H9 (cell line): Measurements from ENCODE around the gene SIKE1. TPM values are rescaled to one million over a fixed set of nuclear protein-coding genes. Genes with fewer than 3 reads are reported as not detected.

ENCODE experiments used
- DNase-seq: peaks from one replicate; pipeline ENCODE4 v3.0.0-alpha.2; 2017
- H2AFZ ChIP-seq: one replicate; pipeline ENCODE4 v1.6.1; 2013; ENCODE audit warnings: mild to moderate bottlenecking, low read length, control low read depth, moderate library complexity
- H2AK5ac ChIP-seq: 2 replicates; pipeline ENCODE4 v1.6.1; 2013; ENCODE audit warnings: low read length, control low read depth, mixed read lengths; ENCODE audit not compliant: insufficient read length
- H2BK120ac ChIP-seq: one replicate; pipeline ENCODE4 v1.6.1; 2013; ENCODE audit warnings: low read depth, mild to moderate bottlenecking, low read length, control low read depth, inconsistent platforms; ENCODE audit not compliant: poor library complexity, severe bottlenecking
- H2BK12ac ChIP-seq: 2 replicates; pipeline ENCODE4 v1.6.1; 2013; ENCODE audit warnings: low read length, control low read depth, mixed read lengths, low read depth; ENCODE audit not compliant: insufficient read length
- H2BK15ac ChIP-seq: 2 replicates; pipeline ENCODE4 v1.6.1; 2013; ENCODE audit warnings: low read depth, low read length, control low read depth
- H2BK20ac ChIP-seq: one replicate; pipeline ENCODE4 v1.6.1; 2013; ENCODE audit warnings: low read depth, mild to moderate bottlenecking, low read length, control low read depth, inconsistent platforms; ENCODE audit not compliant: poor library complexity, severe bottlenecking
- H2BK5ac ChIP-seq: 2 replicates; pipeline ENCODE4 v1.6.1; 2013; ENCODE audit warnings: low read length, control low read depth, mixed read lengths; ENCODE audit not compliant: insufficient read length
- H3K14ac ChIP-seq: 2 replicates; pipeline ENCODE4 v1.6.1; 2013; ENCODE audit warnings: low read length, control low read depth; ENCODE audit not compliant: insufficient read depth
- H3K18ac ChIP-seq: 2 replicates; pipeline ENCODE4 v1.6.1; 2013; ENCODE audit warnings: low read depth, mild to moderate bottlenecking, mixed read lengths, low read length, control low read depth; ENCODE audit not compliant: insufficient read length
- H3K23ac ChIP-seq: 2 replicates; pipeline ENCODE4 v1.6.1; 2013; ENCODE audit warnings: low read length, control low read depth, mixed read lengths, low read depth; ENCODE audit not compliant: insufficient read length
- H3K23me2 ChIP-seq: 2 replicates; pipeline ENCODE4 v1.6.1; 2013; ENCODE audit warnings: low read depth, mild to moderate bottlenecking, mixed read lengths, low read length, control low read depth; ENCODE audit not compliant: insufficient read length, poor library complexity, severe bottlenecking
- H3K27ac ChIP-seq: 2 replicates; pipeline ENCODE4 v1.5.1; 2013; ENCODE audit warnings: low read length, control low read depth, mixed read lengths, low read depth; ENCODE audit not compliant: insufficient read length
- H3K27me3 ChIP-seq: 2 replicates; pipeline ENCODE4 v1.6.1; 2013; ENCODE audit warnings: low read length, control low read depth, inconsistent platforms; ENCODE audit not compliant: insufficient read depth
- H3K4ac ChIP-seq: 2 replicates; pipeline ENCODE4 v1.6.1; 2013; ENCODE audit warnings: low read depth, mild to moderate bottlenecking, control low read depth, inconsistent platforms, low read length, moderate library complexity
- H3K4me1 ChIP-seq: 2 replicates; pipeline ENCODE4 v1.6.1; 2013; ENCODE audit warnings: low read length, control low read depth, inconsistent platforms; ENCODE audit not compliant: insufficient read depth
- H3K4me2 ChIP-seq: 2 replicates; pipeline ENCODE4 v1.6.1; 2013; ENCODE audit warnings: low read length, control low read depth, mixed read lengths; ENCODE audit not compliant: insufficient read length, insufficient read depth
- H3K56ac ChIP-seq: 2 replicates; pipeline ENCODE4 v1.6.1; 2013; ENCODE audit warnings: low read depth, mild to moderate bottlenecking, mixed read lengths, low read length, control low read depth; ENCODE audit not compliant: insufficient read length
- H3K79me1 ChIP-seq: 2 replicates; pipeline ENCODE4 v1.6.1; 2013; ENCODE audit warnings: low read depth, mild to moderate bottlenecking, moderate library complexity, low read length, control low read depth, inconsistent platforms; ENCODE audit not compliant: insufficient read depth, poor library complexity, severe bottlenecking
- H3K79me2 ChIP-seq: 2 replicates; pipeline ENCODE4 v1.6.1; 2013; ENCODE audit warnings: low read length, control low read depth, inconsistent platforms; ENCODE audit not compliant: insufficient read depth
- H3K9ac ChIP-seq: 2 replicates; pipeline ENCODE4 v1.6.1; 2013; ENCODE audit warnings: low read length, control low read depth, mixed read lengths; ENCODE audit not compliant: insufficient read length; ENCODE audit errors: extremely low read depth
- H3K9me3 ChIP-seq: one replicate; pipeline ENCODE4 v1.6.1; 2013; ENCODE audit warnings: low read depth, low read length, inconsistent platforms; ENCODE audit not compliant: control insufficient read depth
- H3T11ph ChIP-seq: one replicate; pipeline ENCODE4 v1.6.1; 2013; ENCODE audit warnings: mild to moderate bottlenecking, low read length, control low read depth, inconsistent platforms
- H4K20me1 ChIP-seq: one replicate; pipeline ENCODE4 v1.6.1; 2013; ENCODE audit not compliant: control insufficient read depth, insufficient read length, insufficient read depth
- H4K5ac ChIP-seq: 2 replicates; pipeline ENCODE4 v1.6.1; 2013; ENCODE audit warnings: low read depth, mild to moderate bottlenecking, mixed read lengths, low read length, control low read depth; ENCODE audit not compliant: insufficient read length
- H4K8ac ChIP-seq: replicated peaks from 2 replicates; pipeline ENCODE4 v1.6.1; 2013; ENCODE audit warnings: low read length, control low read depth, mixed read lengths, low read depth; ENCODE audit not compliant: insufficient read length
- H4K91ac ChIP-seq: 2 replicates; pipeline ENCODE4 v1.6.1; 2013; ENCODE audit warnings: low read depth, mild to moderate bottlenecking, moderate library complexity, mixed read lengths, low read length, control low read depth; ENCODE audit not compliant: insufficient read length
- H3K27ac Mint-ChIP-seq, 3 experiments: 2 replicates in 2 of 3; 3 replicates in 1 of 3; pipeline ENCODE4 v1.8.0; 2020 to 2021; ENCODE audit warnings: mixed read lengths in 3 of 3, mild to moderate bottlenecking in 1 of 3, moderate library complexity in 1 of 3
- H3K27me3 Mint-ChIP-seq: 2 replicates; pipeline ENCODE4 v1.8.0; 2021; ENCODE audit warnings: low read depth, mild to moderate bottlenecking, moderate library complexity, mixed read lengths
- H3K36me3 Mint-ChIP-seq, 3 experiments: 2 replicates in 2 of 3; 3 replicates in 1 of 3; pipeline ENCODE4 v1.8.0; 2020 to 2021; ENCODE audit warnings: low read depth in 3 of 3, mixed read lengths in 3 of 3; ENCODE audit not compliant: insufficient read depth in 1 of 3
- H3K4me1 Mint-ChIP-seq, 2 experiments: 2 replicates each; pipeline ENCODE4 v1.8.0; 2020; ENCODE audit warnings: mixed read lengths in 2 of 2
- H3K4me3 Mint-ChIP-seq, 2 experiments: 2 replicates in 1 of 2; 3 replicates in 1 of 2; pipeline ENCODE4 v1.8.0; 2020 to 2021; ENCODE audit warnings: mild to moderate bottlenecking in 2 of 2, mixed read lengths in 2 of 2, moderate library complexity in 1 of 2
- H3K9me3 Mint-ChIP-seq, 2 experiments: 2 replicates in 1 of 2; 3 replicates in 1 of 2; pipeline ENCODE4 v1.8.0; 2020; ENCODE audit warnings: mild to moderate bottlenecking in 2 of 2, mixed read lengths in 2 of 2, moderate library complexity in 1 of 2
- WGBS: extraction: QIAGEN DNeasy Blood & Tissue Kit; methylation state at CpG from one replicate; pipeline ENCODE4 v1.1.7; 2013; ENCODE audit warnings: missing lambda C conversion rate, low lambda C conversion rate, mixed read lengths; ENCODE audit not compliant: insufficient read length; ENCODE audit errors: extremely low coverage; 5-methylcytosine and 5-hydroxymethylcytosine counted together
- total RNA-seq: library from RNA; stranded (reverse); gene quantifications from 2 replicates; pipeline ENCODE4 v1.2.1, GENCODE V29; 2021
- TF ChIP-seq, protein P1 (sequence below): fragments of 200-600 bp; sonication (generic); conservative IDR thresholded peaks from 3 replicates; pipeline ENCODE4 v1.8.0; 2021; ENCODE audit warnings: antibody characterized with exemption, mild to moderate bottlenecking

Gene SIKE1
- total RNA-seq, 1 experiment from 2014 or later, result 75.3 TPM

DNA sequence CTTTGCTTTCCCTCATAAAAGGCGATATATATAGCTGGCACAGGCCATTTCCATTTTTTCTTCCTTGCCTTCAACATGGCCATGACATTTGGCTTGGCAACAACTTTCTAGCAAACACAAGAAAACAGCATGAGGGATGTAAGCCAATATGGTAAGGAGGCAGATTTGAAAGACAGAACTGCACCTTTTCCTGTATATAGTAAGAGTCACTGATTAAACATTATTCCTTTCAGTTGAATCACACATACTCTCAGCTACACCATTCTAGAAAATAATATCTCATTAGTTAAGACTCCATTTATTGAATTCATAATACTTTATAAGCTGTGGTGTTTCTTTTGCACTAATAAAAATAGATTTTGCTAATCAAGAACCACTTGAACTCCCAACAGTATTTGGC is 9.5 kb downstream of the SIKE1 start:
- H3K9ac ChIP-seq, result no peak overlapping the region
- no CpG with 5 or more reads among the region's 1 CpG for WGBS
- no peak overlapping the region for H2BK120ac ChIP-seq
- H3K27me3 ChIP-seq, result no peaks in the 10 kb centered on the region
- H3K4me1 Mint-ChIP-seq, result no peaks in the 10 kb centered on the region
- H3K27ac Mint-ChIP-seq, result no peak overlapping the region
- no peaks in the 10 kb centered on the region for H3K9me3 Mint-ChIP-seq
- no peak overlapping the region for H2BK15ac ChIP-seq
- H4K91ac ChIP-seq, result no peak overlapping the region
- no peak overlapping the region for H2AK5ac ChIP-seq
- H2BK12ac ChIP-seq, result no peak overlapping the region
- H3K9me3 ChIP-seq, result no peaks in the 10 kb centered on the region
- H3K27me3 Mint-ChIP-seq, result no peaks in the 10 kb centered on the region
- no peak overlapping the region for H4K8ac ChIP-seq
- no peak overlapping the region for H3K14ac ChIP-seq
- H3K79me1 ChIP-seq, result no peaks in the 10 kb centered on the region
- H3K79me2 ChIP-seq, result no peaks in the 10 kb centered on the region
- H3K23me2 ChIP-seq, result no peaks in the 10 kb centered on the region
- H3K4ac ChIP-seq, result no peak overlapping the region
- no peak overlapping the region for H2BK5ac ChIP-seq
- H3K56ac ChIP-seq, result no peak overlapping the region
- no peak overlapping the region for H2AFZ ChIP-seq
- no peak overlapping the region for H2BK20ac ChIP-seq
- no peaks in the 10 kb centered on the region for H3K4me1 ChIP-seq
- H3K4me2 ChIP-seq, result no peak overlapping the region
- H3K27ac ChIP-seq, result no peak overlapping the region
- TF ChIP-seq, protein P1, sequence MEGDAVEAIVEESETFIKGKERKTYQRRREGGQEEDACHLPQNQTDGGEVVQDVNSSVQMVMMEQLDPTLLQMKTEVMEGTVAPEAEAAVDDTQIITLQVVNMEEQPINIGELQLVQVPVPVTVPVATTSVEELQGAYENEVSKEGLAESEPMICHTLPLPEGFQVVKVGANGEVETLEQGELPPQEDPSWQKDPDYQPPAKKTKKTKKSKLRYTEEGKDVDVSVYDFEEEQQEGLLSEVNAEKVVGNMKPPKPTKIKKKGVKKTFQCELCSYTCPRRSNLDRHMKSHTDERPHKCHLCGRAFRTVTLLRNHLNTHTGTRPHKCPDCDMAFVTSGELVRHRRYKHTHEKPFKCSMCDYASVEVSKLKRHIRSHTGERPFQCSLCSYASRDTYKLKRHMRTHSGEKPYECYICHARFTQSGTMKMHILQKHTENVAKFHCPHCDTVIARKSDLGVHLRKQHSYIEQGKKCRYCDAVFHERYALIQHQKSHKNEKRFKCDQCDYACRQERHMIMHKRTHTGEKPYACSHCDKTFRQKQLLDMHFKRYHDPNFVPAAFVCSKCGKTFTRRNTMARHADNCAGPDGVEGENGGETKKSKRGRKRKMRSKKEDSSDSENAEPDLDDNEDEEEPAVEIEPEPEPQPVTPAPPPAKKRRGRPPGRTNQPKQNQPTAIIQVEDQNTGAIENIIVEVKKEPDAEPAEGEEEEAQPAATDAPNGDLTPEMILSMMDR, result no peak
- H3K4me3 Mint-ChIP-seq, result no peak overlapping the region
- H3K18ac ChIP-seq, result no peak overlapping the region
- H3K36me3 Mint-ChIP-seq, result peaks cover 2 to 29% (median 18%) of the 10 kb centered on the region in 3 experiments; a peak in 5 of 7 replicates
- no peak overlapping the region for H3T11ph ChIP-seq
- no peak overlapping the region for H4K5ac ChIP-seq
- H3K23ac ChIP-seq, result no peak overlapping the region
- no peak for DNase-seq
- no peaks in the 10 kb centered on the region for H4K20me1 ChIP-seq
